ENCODE data around the gene ICAM2. TPM values are rescaled to one million over a fixed set of nuclear protein-coding genes. Genes with fewer than 3 reads are reported as not detected.

ICAM2 gene
- total and polyA plus RNA-seq, 9 donors, result 6.8 to 34.2 (median 19.9) TPM

DNA sequence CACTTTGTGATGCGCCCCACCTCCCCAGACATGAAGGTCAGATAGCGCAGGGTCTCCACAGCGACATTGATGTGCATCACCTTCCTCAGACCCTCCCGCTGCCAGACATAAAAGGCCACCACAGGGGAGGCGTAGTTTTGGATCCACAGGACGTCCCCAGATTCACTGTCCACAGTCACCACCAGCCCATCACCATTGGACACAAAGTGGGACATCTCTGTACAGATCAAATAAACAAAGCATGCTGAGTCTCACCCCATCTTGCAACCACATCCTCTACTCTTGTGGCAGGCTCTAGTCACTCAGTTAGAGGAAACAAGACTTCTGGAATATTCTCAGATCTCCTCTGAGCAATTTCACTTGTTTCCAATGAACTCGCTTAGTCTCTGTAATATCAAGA is 46.3 kb upstream of the ICAM2 start:
- H3K27ac ChIP-seq, result no peak overlapping the region
- H3K4me3 ChIP-seq, result no peak overlapping the region

GRCh38 chr17:64065161-64065560 is 44.7 kb upstream of the ICAM2 start:
- WGBS, 3 donors, result 90 to 93% (median 90%) methylated on average over 8 of the region's 8 CpGs
- intact Hi-C loops (cut with DNase I), result no loop called here
- Histone ChIP-seq H3K4me1 (ENCODE audit: insufficient read depth) (no peaks in the 10 kb centered on the region), H3K9me3 (peaks cover 0 to 8% of the 10 kb centered on the region in 2 donors), H3K4me3 (no peak overlapping the region), H3K27me3 (no peaks in the 10 kb centered on the region), H3K27ac (no peak overlapping the region), H3K36me3 (no peaks in the 10 kb centered on the region)
- DNase-seq, result no peak
- TF ChIP-seq CTCF (IDR thresholded peaks at IDR 0.05), result no peak
- no peak for TF ChIP-seq EP300 (IDR thresholded peaks at IDR 0.05)
- TF ChIP-seq POLR2A (IDR thresholded peaks at IDR 0.05), result no peak

More for the DNA sequence above, 46.3 kb upstream of the ICAM2 start:
- Histone ChIP-seq H3K4me1 (ENCODE audit: insufficient read depth) (no peaks in the 10 kb centered on the region), H3K36me3 (peaks cover 3% of the 10 kb centered on the region), H3K27me3 (no peaks in the 10 kb centered on the region), H3K9me3 (peaks cover 0 to 8% of the 10 kb centered on the region in 2 donors)
- no peak for DNase-seq
- intact Hi-C loops (cut with DNase I), result no loop called here
- WGBS, 3 donors, result 93 to 96% (median 96%) methylated on average over 7 of the region's 7 CpGs
- TF ChIP-seq EP300 (IDR thresholded peaks at IDR 0.05), result no peak
- TF ChIP-seq POLR2A (IDR thresholded peaks at IDR 0.05), result no peak
- no peak for TF ChIP-seq CTCF (IDR thresholded peaks at IDR 0.05)

- intact Hi-C loops (cut with DNase I), result no loop called here
Observed at GRCh38 chr17:64064331-64064730, 43.9 kb upstream of the ICAM2 start.

DNA sequence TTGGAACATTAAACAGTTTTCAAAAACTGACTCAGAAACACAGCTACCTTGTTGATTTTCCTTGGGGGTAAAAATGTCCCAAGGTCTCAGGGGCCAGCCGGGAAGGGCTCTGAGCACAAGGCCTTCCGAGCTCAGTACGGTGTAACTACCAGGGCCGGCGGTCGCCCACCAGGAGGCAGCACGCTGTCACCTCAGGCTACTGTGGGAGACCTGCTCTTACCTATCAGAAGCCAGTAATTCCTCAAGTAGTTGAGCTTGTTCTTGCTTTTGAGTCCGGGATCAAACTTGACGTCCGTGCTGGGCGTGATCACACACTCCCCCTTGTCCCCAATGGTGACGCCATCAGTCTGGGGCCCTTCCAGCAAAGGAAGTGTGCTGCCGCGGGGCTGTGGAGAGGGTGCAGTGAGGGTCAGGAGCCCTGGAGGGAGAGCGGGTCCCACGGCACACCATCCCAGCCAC is 43.4 kb upstream of the ICAM2 start:
- Histone ChIP-seq H3K27me3 (no peaks in the 10 kb centered on the region), H3K27ac (no peak overlapping the region), H3K4me3 (no peak overlapping the region), H3K9me3 (no peaks in the 10 kb centered on the region), H3K36me3 (no peaks in the 10 kb centered on the region), H3K4me1 (ENCODE audit: insufficient read depth) (no peaks in the 10 kb centered on the region)
- intact Hi-C loops (cut with DNase I), result no loop called here
- 70 to 75% (median 73%) methylated on average over 16 of the region's 16 CpGs for WGBS, 3 donors
- peak in 3 of 5 donors; percentile 42 to 57 (median 51) for DNase-seq
- TF ChIP-seq CTCF (IDR thresholded peaks at IDR 0.05) (peak in 2 of 3 donors; percentile 22), EP300 (IDR thresholded peaks at IDR 0.05) (no peak)

More at GRCh38 chr17:64064331-64064730, 43.9 kb upstream of the ICAM2 start:
- no peak for DNase-seq
- Histone ChIP-seq H3K27ac (no peak overlapping the region), H3K9me3 (peaks cover 0 to under 1% of the 10 kb centered on the region in 2 donors), H3K4me1 (ENCODE audit: insufficient read depth) (no peaks in the 10 kb centered on the region), H3K4me3 (no peak overlapping the region), H3K27me3 (no peaks in the 10 kb centered on the region), H3K36me3 (no peaks in the 10 kb centered on the region)
- no peak for TF ChIP-seq POLR2A (IDR thresholded peaks at IDR 0.05)
- TF ChIP-seq CTCF (IDR thresholded peaks at IDR 0.05), result no peak
- no peak for TF ChIP-seq EP300 (IDR thresholded peaks at IDR 0.05)
- 90 to 96% (median 95%) methylated on average over 9 of the region's 9 CpGs for WGBS, 3 donors

Data from ovary (tissue), 9 donors.